ENCODE data around the gene MTG2.

DNA sequence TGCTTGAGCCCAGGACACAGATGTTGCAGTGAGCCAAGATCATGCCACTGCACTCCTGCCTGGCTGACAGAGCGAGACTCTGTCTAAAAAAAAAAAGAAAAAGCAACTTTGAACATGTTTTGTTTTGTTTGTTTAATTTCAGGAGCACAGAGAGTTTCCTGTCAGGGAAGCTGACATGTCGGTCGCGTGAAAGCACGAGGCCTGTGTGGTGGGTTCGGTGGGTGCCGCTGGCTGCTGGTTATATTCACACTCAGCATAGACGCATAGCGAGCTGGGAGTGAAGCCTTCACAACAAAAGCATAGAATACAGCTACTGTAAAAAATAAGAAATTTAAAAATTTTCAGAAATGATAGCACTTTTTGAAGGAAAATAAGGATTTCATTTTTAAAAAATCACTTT, 14.5 kb downstream of the MTG2 start:
- TF ChIP-seq POLR2A (IDR thresholded peaks at IDR 0.05; ENCODE audit: extremely low read depth, insufficient read length) = no peak
- TF ChIP-seq, protein P1, sequence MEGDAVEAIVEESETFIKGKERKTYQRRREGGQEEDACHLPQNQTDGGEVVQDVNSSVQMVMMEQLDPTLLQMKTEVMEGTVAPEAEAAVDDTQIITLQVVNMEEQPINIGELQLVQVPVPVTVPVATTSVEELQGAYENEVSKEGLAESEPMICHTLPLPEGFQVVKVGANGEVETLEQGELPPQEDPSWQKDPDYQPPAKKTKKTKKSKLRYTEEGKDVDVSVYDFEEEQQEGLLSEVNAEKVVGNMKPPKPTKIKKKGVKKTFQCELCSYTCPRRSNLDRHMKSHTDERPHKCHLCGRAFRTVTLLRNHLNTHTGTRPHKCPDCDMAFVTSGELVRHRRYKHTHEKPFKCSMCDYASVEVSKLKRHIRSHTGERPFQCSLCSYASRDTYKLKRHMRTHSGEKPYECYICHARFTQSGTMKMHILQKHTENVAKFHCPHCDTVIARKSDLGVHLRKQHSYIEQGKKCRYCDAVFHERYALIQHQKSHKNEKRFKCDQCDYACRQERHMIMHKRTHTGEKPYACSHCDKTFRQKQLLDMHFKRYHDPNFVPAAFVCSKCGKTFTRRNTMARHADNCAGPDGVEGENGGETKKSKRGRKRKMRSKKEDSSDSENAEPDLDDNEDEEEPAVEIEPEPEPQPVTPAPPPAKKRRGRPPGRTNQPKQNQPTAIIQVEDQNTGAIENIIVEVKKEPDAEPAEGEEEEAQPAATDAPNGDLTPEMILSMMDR (IDR thresholded peaks at IDR 0.05; ENCODE audit: low read depth, low read length) = no peak
- TF ChIP-seq, protein P2, sequence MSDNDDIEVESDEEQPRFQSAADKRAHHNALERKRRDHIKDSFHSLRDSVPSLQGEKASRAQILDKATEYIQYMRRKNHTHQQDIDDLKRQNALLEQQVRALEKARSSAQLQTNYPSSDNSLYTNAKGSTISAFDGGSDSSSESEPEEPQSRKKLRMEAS (IDR thresholded peaks at IDR 0.05; ENCODE audit: low read depth, low read length) = no peak
- TF ChIP-seq MYC (IDR thresholded peaks at IDR 0.05; ENCODE audit: low read depth, low read length) = no peak

All from NB4 (cell line).